ENCODE results near the gene FLOT2. TPM values are rescaled to one million over a fixed set of nuclear protein-coding genes. Genes with fewer than 3 reads are reported as not detected.

The FLOT2 gene
- total and polyA plus RNA-seq, 9 donors = 24.5 to 77.3 (median 75.3) TPM

GRCh38 chr17:28918295-28918694, 20.8 kb upstream of the FLOT2 start:
- Histone ChIP-seq H3K27me3 (ENCODE audit: control insufficient read depth, insufficient read depth, low read length) (no peaks in the 10 kb centered on the region), H3K4me1 (ENCODE audit: control insufficient read depth, insufficient read depth, low read length) (no peaks in the 10 kb centered on the region), H3K9me3 (replicated peaks; ENCODE audit: control insufficient read depth, low read depth, low read length) (no peaks in the 10 kb centered on the region), H3K36me3 (ENCODE audit: control insufficient read depth, insufficient read depth, low read length) (peaks cover 83% of the 10 kb centered on the region), H3K4me3 (ENCODE audit: low read length) (no peak overlapping the region), H3K27ac (ENCODE audit: low read length) (no peak overlapping the region)
- DNase-seq = no peak
- no CpG with 5 or more reads among the region's 2 CpGs for WGBS (ENCODE audit: insufficient coverage)

- H3K36me3 ChIP-seq (ENCODE audit: control insufficient read depth, insufficient read depth, low read length) = peaks cover 88% of the 10 kb centered on the region
- no peak overlapping the region for H3K27ac ChIP-seq (ENCODE audit: low read length)
- H3K9me3 ChIP-seq (replicated peaks; ENCODE audit: control insufficient read depth, low read depth, low read length) = no peaks in the 10 kb centered on the region
- WGBS (ENCODE audit: insufficient coverage) = 57% methylated on average over 5 of the region's 5 CpGs
- no peak for DNase-seq
- H3K27me3 ChIP-seq (ENCODE audit: control insufficient read depth, insufficient read depth, low read length) = no peaks in the 10 kb centered on the region
- H3K4me3 ChIP-seq (ENCODE audit: low read length) = no peak overlapping the region
- H3K4me1 ChIP-seq (ENCODE audit: control insufficient read depth, insufficient read depth, low read length) = no peaks in the 10 kb centered on the region
Observed at GRCh38 chr17:28917465-28917864, 19.9 kb upstream of the FLOT2 start.

- H3K27ac ChIP-seq (ENCODE audit: low read length) = no peak overlapping the region
- H3K27me3 ChIP-seq (ENCODE audit: control insufficient read depth, insufficient read depth, low read length) = no peaks in the 10 kb centered on the region
- H3K36me3 ChIP-seq (ENCODE audit: control insufficient read depth, insufficient read depth, low read length) = peaks cover 91% of the 10 kb centered on the region
- H3K4me1 ChIP-seq (ENCODE audit: control insufficient read depth, insufficient read depth, low read length) = no peaks in the 10 kb centered on the region
- DNase-seq = no peak
- H3K9me3 ChIP-seq (replicated peaks; ENCODE audit: control insufficient read depth, low read depth, low read length) = no peaks in the 10 kb centered on the region
- WGBS (ENCODE audit: insufficient coverage) = 85% methylated on average over 12 of the region's 12 CpGs
- no peak overlapping the region for H3K4me3 ChIP-seq (ENCODE audit: low read length)
Observed at GRCh38 chr17:28917029-28917428, 19.5 kb upstream of the FLOT2 start.

- WGBS (ENCODE audit: insufficient coverage) = 47% methylated on average over 6 of the region's 6 CpGs
- no peak overlapping the region for H3K4me3 ChIP-seq (ENCODE audit: low read length)
- no peaks in the 10 kb centered on the region for H3K9me3 ChIP-seq (replicated peaks; ENCODE audit: control insufficient read depth, low read depth, low read length)
- peaks cover 91% of the 10 kb centered on the region for H3K36me3 ChIP-seq (ENCODE audit: control insufficient read depth, insufficient read depth, low read length)
- DNase-seq = peak; percentile 48
- no peaks in the 10 kb centered on the region for H3K27me3 ChIP-seq (ENCODE audit: control insufficient read depth, insufficient read depth, low read length)
- H3K4me1 ChIP-seq (ENCODE audit: control insufficient read depth, insufficient read depth, low read length) = no peaks in the 10 kb centered on the region
- H3K27ac ChIP-seq (ENCODE audit: low read length) = no peak overlapping the region
Observed at GRCh38 chr17:28916302-28916934, 18.9 kb upstream of the FLOT2 start.

- no peaks in the 10 kb centered on the region for H3K9me3 ChIP-seq (replicated peaks; ENCODE audit: control insufficient read depth, low read depth, low read length)
- DNase-seq = no peak
- peaks cover 98% of the 10 kb centered on the region for H3K36me3 ChIP-seq (ENCODE audit: control insufficient read depth, insufficient read depth, low read length)
- 94% methylated on average over 4 of the region's 6 CpGs for WGBS (ENCODE audit: insufficient coverage)
- H3K4me3 ChIP-seq (ENCODE audit: low read length) = no peak overlapping the region
- H3K4me1 ChIP-seq (ENCODE audit: control insufficient read depth, insufficient read depth, low read length) = peaks cover 9% of the 10 kb centered on the region
- no peaks in the 10 kb centered on the region for H3K27me3 ChIP-seq (ENCODE audit: control insufficient read depth, insufficient read depth, low read length)
- H3K27ac ChIP-seq (ENCODE audit: low read length) = no peak overlapping the region
Observed at GRCh38 chr17:28912938-28913333, 15.4 kb upstream of the FLOT2 start.

- Histone ChIP-seq H3K36me3 (ENCODE audit: control insufficient read depth, insufficient read depth, low read length) (peaks cover 98% of the 10 kb centered on the region), H3K27me3 (ENCODE audit: control insufficient read depth, insufficient read depth, low read length) (no peaks in the 10 kb centered on the region), H3K9me3 (replicated peaks; ENCODE audit: control insufficient read depth, low read depth, low read length) (no peaks in the 10 kb centered on the region), H3K4me1 (ENCODE audit: control insufficient read depth, insufficient read depth, low read length) (peaks cover 9% of the 10 kb centered on the region), H3K27ac (ENCODE audit: low read length) (no peak overlapping the region), H3K4me3 (ENCODE audit: low read length) (no peak overlapping the region)
- no peak for DNase-seq
- WGBS (ENCODE audit: insufficient coverage) = 91% methylated on average over 17 of the region's 20 CpGs
Observed at GRCh38 chr17:28912281-28912937, 14.9 kb upstream of the FLOT2 start.

- no peaks in the 10 kb centered on the region for H3K9me3 ChIP-seq (replicated peaks; ENCODE audit: control insufficient read depth, low read depth, low read length)
- DNase-seq = no peak
- WGBS (ENCODE audit: insufficient coverage) = 84% methylated on average over 13 of the region's 13 CpGs
- no peaks in the 10 kb centered on the region for H3K27me3 ChIP-seq (ENCODE audit: control insufficient read depth, insufficient read depth, low read length)
- H3K4me3 ChIP-seq (ENCODE audit: low read length) = no peak overlapping the region
- no peak overlapping the region for H3K27ac ChIP-seq (ENCODE audit: low read length)
- peaks cover 9% of the 10 kb centered on the region for H3K4me1 ChIP-seq (ENCODE audit: control insufficient read depth, insufficient read depth, low read length)
- peaks cover 98% of the 10 kb centered on the region for H3K36me3 ChIP-seq (ENCODE audit: control insufficient read depth, insufficient read depth, low read length)
Observed at GRCh38 chr17:28911411-28912045, 14.0 kb upstream of the FLOT2 start.

- peaks cover 96% of the 10 kb centered on the region for H3K36me3 ChIP-seq (ENCODE audit: control insufficient read depth, insufficient read depth, low read length)
- no peak for DNase-seq
- no peaks in the 10 kb centered on the region for H3K9me3 ChIP-seq (replicated peaks; ENCODE audit: control insufficient read depth, low read depth, low read length)
- H3K4me1 ChIP-seq (ENCODE audit: control insufficient read depth, insufficient read depth, low read length) = peaks cover 9% of the 10 kb centered on the region
- no peak overlapping the region for H3K4me3 ChIP-seq (ENCODE audit: low read length)
- no peaks in the 10 kb centered on the region for H3K27me3 ChIP-seq (ENCODE audit: control insufficient read depth, insufficient read depth, low read length)
- H3K27ac ChIP-seq (ENCODE audit: low read length) = no peak overlapping the region
- no CpG with 5 or more reads among the region's 1 CpG for WGBS (ENCODE audit: insufficient coverage)
Observed at GRCh38 chr17:28910534-28910933, 13.0 kb upstream of the FLOT2 start.

GRCh38 chr17:28908640-28909167, 11.2 kb upstream of the FLOT2 start:
- Histone ChIP-seq H3K4me1 (ENCODE audit: control insufficient read depth, insufficient read depth, low read length) (peaks cover 9% of the 10 kb centered on the region), H3K36me3 (ENCODE audit: control insufficient read depth, insufficient read depth, low read length) (peaks cover 79% of the 10 kb centered on the region), H3K27me3 (ENCODE audit: control insufficient read depth, insufficient read depth, low read length) (no peaks in the 10 kb centered on the region), H3K27ac (ENCODE audit: low read length) (peak overlapping the region; percentile 65), H3K4me3 (ENCODE audit: low read length) (no peak overlapping the region), H3K9me3 (replicated peaks; ENCODE audit: control insufficient read depth, low read depth, low read length) (no peaks in the 10 kb centered on the region)
- peak; percentile 79 for DNase-seq
- WGBS (ENCODE audit: insufficient coverage) = 70% methylated on average over 3 of the region's 6 CpGs

GRCh38 chr17:28907709-28908475, 10.4 kb upstream of the FLOT2 start:
- no peak for DNase-seq
- Histone ChIP-seq H3K9me3 (replicated peaks; ENCODE audit: control insufficient read depth, low read depth, low read length) (no peaks in the 10 kb centered on the region), H3K36me3 (ENCODE audit: control insufficient read depth, insufficient read depth, low read length) (peaks cover 71% of the 10 kb centered on the region), H3K4me1 (ENCODE audit: control insufficient read depth, insufficient read depth, low read length) (peaks cover 13% of the 10 kb centered on the region), H3K4me3 (ENCODE audit: low read length) (no peak overlapping the region), H3K27me3 (ENCODE audit: control insufficient read depth, insufficient read depth, low read length) (no peaks in the 10 kb centered on the region), H3K27ac (ENCODE audit: low read length) (no peak overlapping the region)
- 80% methylated on average over 1 of the region's 3 CpGs for WGBS (ENCODE audit: insufficient coverage)

Measured in muscle of leg (tissue), 11 donors.